Spleen (tissue), 7 donors: Measurements from ENCODE around the gene REP15.

Experiments
- POLR2A ChIP-seq, 3 donors: fragments of 450-650 bp; IDR thresholded peaks; one replicate each; pipeline ENCODE4 v1.5.1; 2017; ENCODE audit warnings: antibody characterized with exemption in 3 of 3, mild to moderate bottlenecking in 1 of 3
- TF ChIP-seq, protein P1 (sequence below), 11 experiments: fragments of 200-600 bp in 7 of 11; fragments of 450-650 bp in 4 of 11; sonication (generic) in 4 of 11; IDR thresholded peaks in 8 of 11; conservative IDR thresholded peaks in 3 of 11; 1 replicate in 7 of 11; 2 replicates in 4 of 11; pipeline versions ENCODE4 v1.4.0 to v1.8.0; 2016 to 2021; ENCODE audit warnings: antibody characterized with exemption in 11 of 11, inconsistent platforms in 4 of 11, mild to moderate bottlenecking in 1 of 11
- donor health status: DM: no; HTN: no; CAD: no; lungs with moderate emphysema.
- donor health status: DM: no; HTN: no; CAD: no.
- donor health status: DM: no; HTN: no; CAD: no.

DNA sequence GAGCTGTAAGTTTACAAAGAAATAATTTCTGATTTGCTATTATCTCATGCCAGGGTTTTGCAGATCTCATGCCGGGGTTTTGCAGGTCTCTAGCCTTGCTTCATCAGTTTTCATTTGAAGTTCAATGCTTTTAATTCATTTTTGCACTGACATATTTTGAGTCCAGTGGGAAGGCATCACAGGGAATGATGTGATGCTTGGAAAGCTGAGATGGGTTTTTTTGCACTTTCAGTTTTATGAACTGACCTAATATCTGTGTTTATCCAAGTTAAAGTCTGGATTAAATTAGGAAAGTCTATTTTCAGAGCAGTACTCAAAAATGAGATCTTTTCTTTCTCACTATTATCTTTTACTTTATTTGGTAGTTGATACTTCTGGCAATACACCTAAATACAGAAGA is 23.6 kb upstream of the REP15 start:
- TF ChIP-seq, protein P1, sequence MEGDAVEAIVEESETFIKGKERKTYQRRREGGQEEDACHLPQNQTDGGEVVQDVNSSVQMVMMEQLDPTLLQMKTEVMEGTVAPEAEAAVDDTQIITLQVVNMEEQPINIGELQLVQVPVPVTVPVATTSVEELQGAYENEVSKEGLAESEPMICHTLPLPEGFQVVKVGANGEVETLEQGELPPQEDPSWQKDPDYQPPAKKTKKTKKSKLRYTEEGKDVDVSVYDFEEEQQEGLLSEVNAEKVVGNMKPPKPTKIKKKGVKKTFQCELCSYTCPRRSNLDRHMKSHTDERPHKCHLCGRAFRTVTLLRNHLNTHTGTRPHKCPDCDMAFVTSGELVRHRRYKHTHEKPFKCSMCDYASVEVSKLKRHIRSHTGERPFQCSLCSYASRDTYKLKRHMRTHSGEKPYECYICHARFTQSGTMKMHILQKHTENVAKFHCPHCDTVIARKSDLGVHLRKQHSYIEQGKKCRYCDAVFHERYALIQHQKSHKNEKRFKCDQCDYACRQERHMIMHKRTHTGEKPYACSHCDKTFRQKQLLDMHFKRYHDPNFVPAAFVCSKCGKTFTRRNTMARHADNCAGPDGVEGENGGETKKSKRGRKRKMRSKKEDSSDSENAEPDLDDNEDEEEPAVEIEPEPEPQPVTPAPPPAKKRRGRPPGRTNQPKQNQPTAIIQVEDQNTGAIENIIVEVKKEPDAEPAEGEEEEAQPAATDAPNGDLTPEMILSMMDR (IDR thresholded peaks at IDR 0.05 in 8 of 11, conservative IDR thresholded peaks at IDR 0.05 in 3 of 11), result no peak
- TF ChIP-seq POLR2A (IDR thresholded peaks at IDR 0.05), result no peak
